H1 (cell line): ENCODE measurements around the gene GZMA. TPM values are rescaled to one million over a fixed set of nuclear protein-coding genes. Genes with fewer than 3 reads are reported as not detected.

Experiments
- CTCF ChIA-PET: fragments of 300-600 bp; sonication (Branson Sonifier 250); formaldehyde crosslinking; loops from one replicate; lab custom pipeline; 2021; ENCODE audit not compliant: partially characterized antibody; lab: Charles Lee
- POLR2A ChIA-PET: fragments of 300-600 bp; sonication (Branson Sonifier 250); formaldehyde crosslinking; loops from one replicate; lab custom pipeline; 2021; ENCODE audit warnings: inconsistent platforms; ENCODE audit not compliant: partially characterized antibody; lab: Charles Lee
- DNase-seq, 2 experiments: peaks; one replicate each; pipeline versions ENCODE4 v3.0.0 to v3.0.0-alpha.2; 2010 to 2022; ENCODE audit warnings: low spot score in 2 of 2, low read depth in 1 of 2, mixed read lengths in 1 of 2
- FAIRE-seq: peaks from 2 replicates; lab custom pipeline; 2011; peaks lifted over from hg19 to GRCh38; lab: Jason Lieb, UNC
- H2AFZ ChIP-seq: 2 replicates; pipeline ENCODE4 v1.8.1; 2012; ENCODE audit warnings: low read length, inconsistent platforms
- H2AK5ac ChIP-seq: 2 replicates; pipeline ENCODE4 v1.6.1; 2013; ENCODE audit warnings: low read depth, low read length
- H2BK120ac ChIP-seq: replicated peaks from 2 replicates; pipeline ENCODE3; 2013; ENCODE audit warnings: low read depth, low read length, inconsistent platforms
- H2BK12ac ChIP-seq: 2 replicates; pipeline ENCODE4 v1.6.1; 2013; ENCODE audit warnings: low read depth, low read length
- H2BK15ac ChIP-seq: 2 replicates; pipeline ENCODE4 v1.6.1; 2013; ENCODE audit warnings: low read length
- H2BK20ac ChIP-seq: 2 replicates; pipeline ENCODE4 v1.6.1; 2013; ENCODE audit warnings: low read length
- H2BK5ac ChIP-seq: 2 replicates; pipeline ENCODE4 v1.6.1; 2013; ENCODE audit warnings: low read depth, low read length
- H3K14ac ChIP-seq: 2 replicates; pipeline ENCODE4 v1.6.1; 2013; ENCODE audit warnings: inconsistent platforms; ENCODE audit not compliant: insufficient read length
- H3K18ac ChIP-seq: 2 replicates; pipeline ENCODE4 v1.6.1; 2013; ENCODE audit warnings: low read length; ENCODE audit errors: extremely low read depth
- H3K23ac ChIP-seq: 2 replicates; pipeline ENCODE4 v1.6.1; 2013; ENCODE audit warnings: inconsistent platforms; ENCODE audit not compliant: insufficient read length
- H3K23me2 ChIP-seq: 2 replicates; pipeline ENCODE4 v1.6.1; 2013; ENCODE audit warnings: low read depth, low read length
- H3K27ac ChIP-seq: 2 replicates; pipeline ENCODE4 v1.6.1; 2011; ENCODE audit warnings: low read depth, low read length, inconsistent platforms
- H3K27me3 ChIP-seq, 4 experiments: replicated peaks in 1 of 4; 1 replicate in 1 of 4; 2 replicates in 3 of 4; pipeline versions ENCODE4 v1.6.1 to v1.8.1; 2011 to 2013; ENCODE audit warnings: low read length in 3 of 4, mild to moderate bottlenecking in 3 of 4, inconsistent platforms in 2 of 4, mixed read lengths in 2 of 4, moderate library complexity in 1 of 4; ENCODE audit not compliant: control insufficient read depth in 3 of 4, insufficient read depth in 3 of 4; ENCODE audit errors: extremely low read depth in 1 of 4
- H3K36me3 ChIP-seq, 4 experiments: 2 replicates each; pipeline versions ENCODE4 v1.6.1 to v1.8.1; 2011 to 2013; ENCODE audit warnings: mild to moderate bottlenecking in 4 of 4, low read length in 3 of 4, moderate library complexity in 2 of 4, control low read depth in 1 of 4, inconsistent platforms in 1 of 4; ENCODE audit not compliant: insufficient read depth in 4 of 4, control insufficient read depth in 2 of 4
- H3K4ac ChIP-seq: replicated peaks from 2 replicates; pipeline ENCODE3; 2013; ENCODE audit warnings: low read length, low read depth, mixed read lengths, inconsistent platforms; ENCODE audit not compliant: insufficient read length
- H3K4me1 ChIP-seq, 4 experiments: replicated peaks in 1 of 4; 1 replicate in 1 of 4; 2 replicates in 3 of 4; pipeline versions ENCODE4 v1.6.1 to v1.8.1; 2011 to 2013; ENCODE audit warnings: low read length in 3 of 4, inconsistent platforms in 2 of 4, mixed read lengths in 1 of 4; ENCODE audit not compliant: insufficient read depth in 4 of 4, control insufficient read depth in 3 of 4
- H3K4me2 ChIP-seq, 2 experiments: 2 replicates each; pipeline versions ENCODE4 v1.6.1 to v1.8.1; 2011 to 2013; ENCODE audit warnings: low read depth in 2 of 2, low read length in 2 of 2, control low read depth in 1 of 2, inconsistent platforms in 1 of 2, mild to moderate bottlenecking in 1 of 2; ENCODE audit not compliant: insufficient read depth in 1 of 2
- H3K4me3 ChIP-seq, 4 experiments: fragments of 200-600, 300-600 bp in 1 of 4; sonication (generic), shearing (Covaris generic), sonication (Bioruptor Twin) in 1 of 4; 2 replicates each; pipeline versions ENCODE4 v1.5.1 to v1.8.1; 2011 to 2016; ENCODE audit warnings: low read length in 4 of 4, low read depth in 3 of 4, control low read depth in 2 of 4, inconsistent platforms in 2 of 4, mild to moderate bottlenecking in 2 of 4, mixed read lengths in 1 of 4, moderate library complexity in 1 of 4; ENCODE audit not compliant: insufficient read depth in 2 of 4; ENCODE audit errors: extremely low read depth in 1 of 4
- H3K56ac ChIP-seq: replicated peaks from 2 replicates; pipeline ENCODE3; 2013; ENCODE audit warnings: low read depth, mild to moderate bottlenecking, mixed read lengths, low read length, inconsistent platforms; ENCODE audit not compliant: insufficient read length
- H3K79me1 ChIP-seq: 2 replicates; pipeline ENCODE4 v1.6.1; 2013; ENCODE audit warnings: low read depth, low read length, control low read depth
- H3K79me2 ChIP-seq, 2 experiments: 2 replicates each; pipeline versions ENCODE4 v1.6.1 to v1.8.1; 2012 to 2013; ENCODE audit warnings: low read length in 2 of 2, mild to moderate bottlenecking in 2 of 2, inconsistent platforms in 1 of 2; ENCODE audit not compliant: insufficient read depth in 2 of 2, control insufficient read depth in 1 of 2
- H3K9ac ChIP-seq, 4 experiments: replicated peaks in 1 of 4; 1 replicate in 1 of 4; 2 replicates in 3 of 4; pipeline versions ENCODE4 v1.6.1 to v1.8.1; 2011 to 2013; ENCODE audit warnings: low read depth in 3 of 4, low read length in 3 of 4, control low read depth in 2 of 4, mild to moderate bottlenecking in 2 of 4, moderate library complexity in 2 of 4, inconsistent platforms in 1 of 4; ENCODE audit errors: extremely low read depth in 1 of 4
- H3K9me3 ChIP-seq, 2 experiments: 2 replicates each; pipeline versions ENCODE4 v1.6.1 to v1.8.1; 2012 to 2013; ENCODE audit warnings: mild to moderate bottlenecking in 2 of 2, moderate library complexity in 2 of 2, control low read depth in 1 of 2, inconsistent platforms in 1 of 2, low read depth in 1 of 2, low read length in 1 of 2, mixed read lengths in 1 of 2; ENCODE audit not compliant: insufficient read depth in 2 of 2
- H4K20me1 ChIP-seq, 2 experiments: replicated peaks in 1 of 2; 2 replicates each; pipeline versions ENCODE3 to v1.8.1; 2011 to 2013; ENCODE audit warnings: inconsistent platforms in 2 of 2, low read length in 2 of 2, mild to moderate bottlenecking in 1 of 2; ENCODE audit not compliant: insufficient read depth in 2 of 2, control insufficient read depth in 1 of 2
- H4K5ac ChIP-seq: 2 replicates; pipeline ENCODE4 v1.6.1; 2013; ENCODE audit warnings: low read length, low read depth, mixed read lengths, inconsistent platforms; ENCODE audit not compliant: insufficient read length
- H4K8ac ChIP-seq: 2 replicates; pipeline ENCODE4 v1.8.0; 2013; ENCODE audit warnings: mild to moderate bottlenecking, moderate library complexity, low read length, inconsistent platforms; ENCODE audit not compliant: insufficient read depth; ENCODE audit errors: extremely low read depth
- H4K91ac ChIP-seq: replicated peaks from 2 replicates; pipeline ENCODE3; 2013; ENCODE audit warnings: low read length, mixed read lengths, inconsistent platforms; ENCODE audit not compliant: insufficient read length
- ASH2L ChIP-seq: fragments of 200-600, 300-600 bp; sonication (generic); IDR thresholded peaks from one replicate; pipeline ENCODE4 v1.7.1; 2017; ENCODE audit warnings: low read length
- CREB1 ChIP-seq: IDR thresholded peaks from 2 replicates; pipeline ENCODE4 v1.6.1; 2012; ENCODE audit warnings: inconsistent platforms
- JUND ChIP-seq: IDR thresholded peaks from 2 replicates; pipeline ENCODE4 v1.6.1; 2011; ENCODE audit warnings: mild to moderate bottlenecking, improper control_type of control experiment, low read length
- POLR2A ChIP-seq, 2 experiments: IDR thresholded peaks; 1 replicate in 1 of 2; 2 replicates in 1 of 2; pipeline ENCODE4 v1.6.1; 2011; ENCODE audit warnings: low read depth in 2 of 2, low read length in 2 of 2, mild to moderate bottlenecking in 2 of 2; ENCODE audit errors: control extremely low read depth in 1 of 2
- RFX5 ChIP-seq: IDR thresholded peaks from 2 replicates; pipeline ENCODE4 v1.6.1; 2011; ENCODE audit warnings: low read depth, low read length, improper control_type of control experiment, borderline replicate concordance
- SIX5 ChIP-seq: IDR thresholded peaks from 2 replicates; pipeline ENCODE4 v1.6.1; 2011; ENCODE audit warnings: mild to moderate bottlenecking, low read depth, low read length
- SP1 ChIP-seq: IDR thresholded peaks from 2 replicates; pipeline ENCODE4 v1.6.1; 2011; ENCODE audit warnings: low read depth, low read length
- TEAD4 ChIP-seq: IDR thresholded peaks from 2 replicates; pipeline ENCODE4 v1.6.1; 2012; ENCODE audit warnings: low read depth, low read length, inconsistent platforms, mixed read lengths
- WGBS, 2 experiments: shearing (Covaris generic) in 1 of 2; methylation state at CpG; one replicate each; pipeline versions ENCODE4 v1.1.6 to v1.1.7; 2013 to 2015; ENCODE audit warnings: low lambda C conversion rate in 2 of 2, mixed read lengths in 2 of 2, inconsistent platforms in 1 of 2, low coverage in 1 of 2, missing lambda C conversion rate in 1 of 2; ENCODE audit not compliant: insufficient replicate concordance in 2 of 2, insufficient coverage in 1 of 2, insufficient read length in 1 of 2; ENCODE audit errors: extremely low coverage in 1 of 2, missing lambda C conversion rate in 1 of 2; 5-methylcytosine and 5-hydroxymethylcytosine counted together
- polyA plus RNA-seq, 7 experiments: library from polyadenylated mRNA; depleted of rRNA in 3 of 7; stranded (reverse) in 5 of 7; unstranded in 2 of 7; fragments of >200 nt in 5 of 7; fragments of 200-250 nt in 2 of 7; gene quantifications; 1 replicate in 5 of 7; 2 replicates in 1 of 7; 4 replicates in 1 of 7; pipeline versions ENCODE4 v1.2.1 to v1.2.3, GENCODE V29; 2011 to 2013; ENCODE audit warnings: missing spikeins in 2 of 7, mixed read lengths in 2 of 7
- total RNA-seq: library from RNA; stranded (reverse); fragmentation: NEBNext Ultra II Directional; extraction: Animal tissue kit (Norgen Biotek cat#: 25700); gene quantifications from 2 replicates; pipeline ENCODE4 v1.2.1, GENCODE V29; 2021

GZMA gene
- total and polyA plus RNA-seq, 2 of the 8 experiments (the other 6 are each of a cell fraction or from before 2014, with no cell fraction given) = not detected

- 74% methylated on average over 5 of the region's 5 CpGs; no CpG with 5 or more reads in 1 of the 2 experiments for WGBS, 2 experiments
- Histone ChIP-seq H4K91ac (no peak overlapping the region), H4K20me1 (no peaks in the 10 kb centered on the region), H3K4ac (no peak overlapping the region), H3K79me2 (no peaks in the 10 kb centered on the region), H2BK120ac (no peak overlapping the region), H3K14ac (no peak overlapping the region), H3K4me2 (no peak overlapping the region), H2BK15ac (no peak overlapping the region), H2AK5ac (no peak overlapping the region), H3K23me2 (no peaks in the 10 kb centered on the region), H3K4me1 (no peaks in the 10 kb centered on the region), H3K36me3 (no peaks in the 10 kb centered on the region), H3K23ac (no peak overlapping the region), H4K8ac (no peak overlapping the region), H2BK12ac (no peak overlapping the region), H2BK5ac (no peak overlapping the region), H2BK20ac (no peak overlapping the region), H3K4me3 (no peak overlapping the region), H3K27me3 (no peaks in the 10 kb centered on the region), H3K18ac (no peak overlapping the region), H3K27ac (no peak overlapping the region), H4K5ac (no peak overlapping the region), H3K79me1 (no peaks in the 10 kb centered on the region), H3K56ac (no peak overlapping the region), H2AFZ (no peak overlapping the region), H3K9me3 (no peaks in the 10 kb centered on the region), H3K9ac (no peak overlapping the region)
- ChIA-PET POLR2A (no interaction called here), CTCF (interaction anchor here (1.0 to 2.6 kb wide), 7 partner anchors 7 to 272 kb away, joined by 3 to 12 read pairs (median 4); partner anchors contain the start of gene GPX8)
- FAIRE-seq = no peak
- no peak for DNase-seq
- TF ChIP-seq TEAD4 (no peak), JUND (no peak), SP1 (no peak), POLR2A (IDR thresholded peaks at IDR 0.05; ENCODE audit: control extremely low read depth in 1 of 2, low read depth in 2 of 2, low read length in 2 of 2) (no peak), SIX5 (no peak), ASH2L (no peak), RFX5 (no peak), CREB1 (no peak)
Observed at GRCh38 chr5:55151923-55152842, 49.7 kb downstream of the GZMA start.
